ENCODE results near the gene KLHL33.

KLHL33 gene

GRCh38 chr14:20415782-20416206 is 20.2 kb downstream of the KLHL33 start:
- DNase-seq (ENCODE audit: low read depth in 2 of 3, low spot score in 1 of 3) = peak in 1 of 3 donors; percentile 51

- no peak for DNase-seq (ENCODE audit: low read depth in 2 of 3, low spot score in 1 of 3)
Measured at GRCh38 chr14:20413744-20414082, 22.3 kb downstream of the KLHL33 start.

- peak; percentile 57 to 77 (median 58) for DNase-seq (ENCODE audit: low read depth in 2 of 3, low spot score in 1 of 3)
Measured at GRCh38 chr14:20412876-20413743, 22.9 kb downstream of the KLHL33 start, which contains the start of gene TEP1. Gene TEP1, minus strand, starts transcription at chr14:20413501. Its CDS starts 5,062 bp downstream, at chr14:20408439.

- no peak for DNase-seq (ENCODE audit: low read depth in 2 of 3, low spot score in 1 of 3)
Measured at GRCh38 chr14:20412411-20412810, 23.6 kb downstream of the KLHL33 start.

GRCh38 chr14:20409226-20409625 is 26.7 kb downstream of the KLHL33 start:
- no peak for DNase-seq (ENCODE audit: low read depth in 2 of 3, low spot score in 1 of 3)

GRCh38 chr14:20403521-20403920 is 32.4 kb downstream of the KLHL33 start:
- no peak for DNase-seq (ENCODE audit: low read depth in 2 of 3, low spot score in 1 of 3)

GRCh38 chr14:20400965-20401593 is 34.9 kb downstream of the KLHL33 start:
- DNase-seq (ENCODE audit: low read depth in 2 of 3, low spot score in 1 of 3) = peak in 1 of 3 donors; percentile 35

- DNase-seq (ENCODE audit: low read depth in 2 of 3, low spot score in 1 of 3) = no peak
Measured at GRCh38 chr14:20400589-20400964, 35.4 kb downstream of the KLHL33 start.

GRCh38 chr14:20397511-20397910 is 38.5 kb downstream of the KLHL33 start:
- DNase-seq (ENCODE audit: low read depth in 2 of 3, low spot score in 1 of 3) = no peak

GRCh38 chr14:20391505-20391904 is 44.5 kb downstream of the KLHL33 start:
- DNase-seq (ENCODE audit: low read depth in 2 of 3, low spot score in 1 of 3) = no peak

- no peak for DNase-seq (ENCODE audit: low read depth in 2 of 3, low spot score in 1 of 3)
Measured at GRCh38 chr14:20388159-20388558, 47.8 kb downstream of the KLHL33 start.

- DNase-seq (ENCODE audit: low read depth in 2 of 3, low spot score in 1 of 3) = no peak
Measured at GRCh38 chr14:20387576-20387975, 48.4 kb downstream of the KLHL33 start.

GRCh38 chr14:20386276-20386855 is 49.6 kb downstream of the KLHL33 start:
- DNase-seq (ENCODE audit: low read depth in 2 of 3, low spot score in 1 of 3) = no peak

- DNase-seq (ENCODE audit: low read depth in 2 of 3, low spot score in 1 of 3) = no peak
Measured at GRCh38 chr14:20384886-20385285, 51.1 kb downstream of the KLHL33 start.

GRCh38 chr14:20384321-20384720 is 51.6 kb downstream of the KLHL33 start:
- no peak for DNase-seq (ENCODE audit: low read depth in 2 of 3, low spot score in 1 of 3)

- no peak for DNase-seq (ENCODE audit: low read depth in 2 of 3, low spot score in 1 of 3)
Measured at GRCh38 chr14:20383636-20384035, 52.3 kb downstream of the KLHL33 start.

GRCh38 chr14:20383032-20383431 is 52.9 kb downstream of the KLHL33 start:
- no peak for DNase-seq (ENCODE audit: low read depth in 2 of 3, low spot score in 1 of 3)

GRCh38 chr14:20382526-20382925 is 53.4 kb downstream of the KLHL33 start:
- no peak for DNase-seq (ENCODE audit: low read depth in 2 of 3, low spot score in 1 of 3)

GRCh38 chr14:20381341-20381740 is 54.6 kb downstream of the KLHL33 start:
- DNase-seq (ENCODE audit: low read depth in 2 of 3, low spot score in 1 of 3) = no peak

GRCh38 chr14:20380681-20381080 is 55.3 kb downstream of the KLHL33 start:
- no peak for DNase-seq (ENCODE audit: low read depth in 2 of 3, low spot score in 1 of 3)

GRCh38 chr14:20379743-20380142 is 56.2 kb downstream of the KLHL33 start:
- no peak for DNase-seq (ENCODE audit: low read depth in 2 of 3, low spot score in 1 of 3)

GRCh38 chr14:20377171-20377570 is 58.8 kb downstream of the KLHL33 start:
- DNase-seq (ENCODE audit: low read depth in 2 of 3, low spot score in 1 of 3) = no peak

Data from stimulated activated CD4-positive, alpha-beta T cell treated with anti-CD3 and anti-CD28 coated beads, Interleukin-12 subunit alpha, Interleukin-12 subunit beta, amount 100 ng/mL, for 48 hours (primary cell).